ENCODE measurements around the gene SIK3. TPM values are rescaled to one million over a fixed set of nuclear protein-coding genes. Genes with fewer than 3 reads are reported as not detected.
"Not testable (repeated sequence)": the region's sequence is repeated elsewhere in the genome, so short reads cannot be mapped to it uniquely, and the experiment has no call there.

The SIK3 gene
- total RNA-seq = 10 to 100 TPM; 41.4 to 41.9 TPM

GRCh38 chr11:117098269-117099232 lies at the start of gene SIK3:
TSS of gene SIK3 (minus strand) at chr11:117098428. CDS start at chr11:117098415, 13 bp downstream.
- POLR2A ChIA-PET = interaction anchor here (1.1 to 1.9 kb wide), 5 partner anchors 9 to 308 kb away, joined by 3 to 5 read pairs (median 4); no protein-coding TSS in a partner anchor
- CTCF ChIA-PET = interaction anchor here (0.6 to 1.8 kb wide), 3 partner anchors 128 to 246 kb away, joined by 3 to 5 read pairs (median 4); no protein-coding TSS in a partner anchor

GRCh38 chr11:117146521-117146920 lies 48.3 kb upstream of the SIK3 start:
- CTCF ChIA-PET = no interaction called here
- POLR2A ChIA-PET = no interaction called here

GRCh38 chr11:117145393-117145761 lies 47.1 kb upstream of the SIK3 start:
- ChIA-PET POLR2A (interaction anchor here (0.9 to 1.0 kb wide), 3 partner anchors 33 to 332 kb away, joined by 3 read pairs; partner anchors contain the start of genes CEP164 and SIDT2), CTCF (interaction anchor here (0.7 to 2.4 kb wide), 3 partner anchors 81 to 715 kb away, joined by 3 to 8 read pairs (median 3); no protein-coding TSS in a partner anchor)

- ChIA-PET CTCF (interaction anchor here (0.8 to 2.4 kb wide), 4 partner anchors 21 to 235 kb away, joined by 3 to 8 read pairs (median 4); no protein-coding TSS in a partner anchor), POLR2A (interaction anchor here (0.5 to 1.6 kb wide), 9 partner anchors 21 to 371 kb away, joined by 3 to 10 read pairs (median 4); partner anchors contain the start of genes CEP164, PCSK7, RNF214 and SIDT2)
Measured at GRCh38 chr11:117144477-117145392, 46.5 kb upstream of the SIK3 start.

- POLR2A ChIA-PET = interaction anchor here (0.6 to 1.6 kb wide), 7 partner anchors 22 to 839 kb away, joined by 3 to 10 read pairs (median 6); partner anchors contain the start of genes PCSK7, RNF214 and SIDT2
- CTCF ChIA-PET = interaction anchor here (0.8 to 2.4 kb wide), 5 partner anchors 22 to 234 kb away, joined by 3 to 8 read pairs (median 4); partner anchors contain the start of gene PCSK7
Measured at GRCh38 chr11:117143871-117144476, 45.7 kb upstream of the SIK3 start, which contains the start of gene PAFAH1B2. TSS of gene PAFAH1B2 (plus strand) at chr11:117144287. CDS start at chr11:117152448, 8,161 bp downstream.

GRCh38 chr11:117143390-117143789 lies 45.2 kb upstream of the SIK3 start:
- POLR2A ChIA-PET = interaction anchor here (0.6 to 1.6 kb wide), 4 partner anchors 35 to 840 kb away, joined by 4 to 10 read pairs (median 7); partner anchors contain the start of genes PCSK7, RNF214 and SIDT2
- CTCF ChIA-PET = interaction anchor here (0.8 to 2.4 kb wide), 2 partner anchors 83 to 88 kb away, joined by 3 to 8 read pairs; partner anchors contain the start of gene PCSK7

GRCh38 chr11:117137223-117138086 lies 39.2 kb upstream of the SIK3 start:
- CTCF ChIA-PET = interaction anchor here (1.3 kb wide), 1 partner anchor 15 kb away, joined by 5 read pairs; no protein-coding TSS in a partner anchor
- POLR2A ChIA-PET = not testable (repeated sequence)

GRCh38 chr11:117134979-117135378 lies 36.8 kb upstream of the SIK3 start:
- CTCF ChIA-PET, POLR2A ChIA-PET: not testable (repeated sequence)

GRCh38 chr11:117134431-117134830 lies 36.2 kb upstream of the SIK3 start:
- POLR2A ChIA-PET = no interaction called here
- CTCF ChIA-PET = no interaction called here

- CTCF ChIA-PET = interaction anchor here (0.7 kb wide), 1 partner anchor 917 kb away, joined by 3 read pairs; no protein-coding TSS in a partner anchor
- POLR2A ChIA-PET = no interaction called here
Measured at GRCh38 chr11:117130879-117131278, 32.7 kb upstream of the SIK3 start.

GRCh38 chr11:117130396-117130795 lies 32.2 kb upstream of the SIK3 start:
- POLR2A ChIA-PET = not testable (repeated sequence)
- CTCF ChIA-PET = interaction anchor here (0.7 kb wide), 2 partner anchors 10 to 916 kb away, joined by 3 read pairs; no protein-coding TSS in a partner anchor

- ChIA-PET CTCF (no interaction called here), POLR2A (interaction anchor here (0.6 kb wide), 1 partner anchor 1675 kb away, joined by 5 read pairs; no protein-coding TSS in a partner anchor)
Measured at GRCh38 chr11:117128289-117128688, 30.1 kb upstream of the SIK3 start.

GRCh38 chr11:117127171-117127901 lies 29.1 kb upstream of the SIK3 start:
- ChIA-PET POLR2A (no interaction called here), CTCF (interaction anchor here (0.5 to 1.2 kb wide), 3 partner anchors 21 to 369 kb away, joined by 3 read pairs; no protein-coding TSS in a partner anchor)

GRCh38 chr11:117126223-117126965 lies 28.2 kb upstream of the SIK3 start:
- POLR2A ChIA-PET = no interaction called here
- CTCF ChIA-PET = interaction anchor here (1.2 kb wide), 1 partner anchor 20 kb away, joined by 3 read pairs; no protein-coding TSS in a partner anchor

GRCh38 chr11:117122556-117122955 lies 24.3 kb upstream of the SIK3 start:
- POLR2A ChIA-PET = interaction anchor here (0.6 kb wide), 1 partner anchor 93 kb away, joined by 7 read pairs; no protein-coding TSS in a partner anchor
- CTCF ChIA-PET = interaction anchor here (0.5 to 2.1 kb wide), 3 partner anchors 16 to 221 kb away, joined by 4 to 5 read pairs (median 5); no protein-coding TSS in a partner anchor

- CTCF ChIA-PET = no interaction called here
- POLR2A ChIA-PET = interaction anchor here (0.6 kb wide), 1 partner anchor 36 kb away, joined by 5 read pairs; no protein-coding TSS in a partner anchor
Measured at GRCh38 chr11:117121176-117121575, 22.9 kb upstream of the SIK3 start.
